CD4-positive, alpha-beta T cell treated with Interleukin-6 at 100 ng/mL for 8 hours (primary cell): ENCODE measurements around the gene SLC44A4.
"Not testable (repeated sequence)": the region's sequence is repeated elsewhere in the genome, so short reads cannot be mapped to it uniquely, and the experiment has no call there.

Source experiments
- DNase-seq: peaks from one replicate; pipeline ENCODE4 v3.0.0-alpha.2; 2020; ENCODE audit warnings: mixed read lengths, low spot score

SLC44A4 gene

GRCh38 chr6:31879901-31880300 lies 1.1 kb upstream of the SLC44A4 start:
- no peak for DNase-seq

DNA sequence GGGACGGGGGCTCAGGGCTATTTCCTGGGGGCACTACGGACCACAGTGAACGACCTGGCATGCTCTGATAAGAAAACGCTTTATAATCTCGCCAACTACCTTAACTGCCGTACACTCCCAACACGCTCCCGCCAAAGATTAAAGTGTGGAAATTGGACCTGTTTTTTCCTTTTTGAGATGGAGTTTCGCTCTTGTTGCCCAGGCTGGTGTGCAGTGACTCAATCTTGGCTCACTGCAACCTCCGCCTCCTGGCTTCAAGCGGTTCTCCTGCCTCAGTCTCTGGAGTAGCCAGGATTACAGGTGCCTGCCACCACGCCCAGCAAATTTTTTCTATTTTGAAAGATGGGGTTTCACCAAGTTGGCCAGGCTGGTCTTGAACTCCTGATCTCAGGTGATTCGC lies 346 bp upstream of the SLC44A4 start:
- DNase-seq, result no peak

DNA sequence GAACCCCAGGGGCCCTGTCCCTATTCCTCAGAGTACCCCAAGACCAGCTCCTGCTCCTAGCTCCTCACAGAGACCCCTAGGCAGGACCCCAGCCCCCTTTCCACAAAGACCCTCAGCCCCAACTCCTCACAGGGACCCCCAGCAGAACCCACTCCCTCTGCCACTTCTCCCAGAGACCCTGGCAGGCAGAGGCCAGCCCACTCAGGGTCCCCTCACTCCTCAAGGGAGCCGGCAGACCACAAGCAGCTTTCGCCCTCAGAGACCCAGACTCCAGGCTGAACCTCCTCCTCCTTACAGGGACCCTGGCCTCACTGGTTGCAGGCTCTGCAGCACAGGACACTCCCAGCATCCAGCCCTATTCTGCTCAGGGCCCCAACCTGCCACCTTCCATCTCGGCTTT lies 575 bp downstream of the SLC44A4 start:
- no peak for DNase-seq

DNA sequence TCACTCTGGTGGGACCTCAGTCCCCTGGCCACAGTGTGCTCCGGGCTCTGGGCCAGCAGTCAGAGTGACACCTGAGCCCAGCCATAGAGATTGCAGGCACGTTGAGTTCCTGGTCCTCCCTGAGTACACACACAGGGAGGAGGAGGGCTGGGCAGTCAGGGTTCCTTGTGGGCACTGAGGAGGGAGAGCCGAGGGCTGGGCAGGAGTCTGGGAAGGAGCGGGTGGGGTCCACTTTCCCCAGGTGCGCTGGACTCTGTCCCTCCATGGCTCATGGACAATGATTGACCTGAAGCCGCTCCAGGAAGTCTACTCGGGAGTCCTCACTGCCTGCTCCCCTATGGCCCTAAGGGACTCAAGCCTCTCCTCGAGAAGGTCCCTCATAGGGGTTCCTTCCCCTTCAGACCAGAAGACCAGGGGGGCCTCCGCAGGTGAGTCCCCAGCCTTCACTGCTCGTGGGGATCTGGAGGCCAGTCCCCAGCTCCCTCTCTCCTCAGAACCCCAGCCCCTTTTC lies 1.1 kb downstream of the SLC44A4 start:
- no peak for DNase-seq

DNA sequence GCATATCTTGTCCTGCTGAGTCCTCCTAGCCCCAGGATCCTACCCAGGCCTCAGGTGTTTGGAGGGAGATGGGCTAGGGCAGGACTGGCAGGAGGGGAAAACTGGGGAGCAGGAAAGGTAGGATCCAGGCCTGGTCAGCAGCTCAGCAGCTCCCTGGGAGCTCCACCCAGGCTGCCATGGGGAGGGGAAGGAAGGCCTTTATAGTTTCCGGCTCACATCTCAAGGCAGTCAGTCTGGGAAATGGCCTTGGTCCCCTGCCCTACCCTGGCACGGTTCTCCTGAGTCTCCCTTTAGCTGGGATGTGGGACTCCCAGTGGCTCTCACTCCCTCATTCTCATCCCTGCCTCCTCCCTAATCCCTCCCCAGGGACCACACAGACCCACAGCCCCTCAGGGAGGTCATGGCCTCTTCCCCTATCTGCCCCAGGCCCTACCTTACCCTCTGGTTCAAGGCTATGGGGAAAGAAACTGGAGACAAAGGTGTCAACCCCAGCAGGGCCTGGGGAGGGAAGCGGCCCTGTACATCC lies 1.6 kb downstream of the SLC44A4 start:
- DNase-seq, result no peak

DNA sequence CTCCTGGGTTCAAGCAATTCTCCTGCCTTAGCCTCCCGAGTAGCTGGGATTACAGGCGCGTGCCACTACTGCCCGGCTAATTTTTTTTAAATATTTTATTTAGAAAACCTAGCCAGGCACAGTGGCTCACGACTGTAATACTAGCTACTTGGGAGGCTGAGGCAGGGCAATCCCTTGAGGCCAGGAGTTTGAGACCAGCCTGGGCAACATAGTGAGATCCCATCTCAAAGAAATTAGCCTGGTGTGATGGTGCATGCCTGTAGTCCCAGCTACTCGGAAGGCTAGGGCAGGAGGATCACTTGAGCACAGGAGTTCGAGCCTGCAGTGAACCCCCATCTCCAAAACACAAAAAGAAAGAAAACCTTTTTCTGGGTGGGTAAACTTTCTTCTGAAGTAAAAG lies 2.4 kb downstream of the SLC44A4 start:
- DNase-seq, result no peak

DNA sequence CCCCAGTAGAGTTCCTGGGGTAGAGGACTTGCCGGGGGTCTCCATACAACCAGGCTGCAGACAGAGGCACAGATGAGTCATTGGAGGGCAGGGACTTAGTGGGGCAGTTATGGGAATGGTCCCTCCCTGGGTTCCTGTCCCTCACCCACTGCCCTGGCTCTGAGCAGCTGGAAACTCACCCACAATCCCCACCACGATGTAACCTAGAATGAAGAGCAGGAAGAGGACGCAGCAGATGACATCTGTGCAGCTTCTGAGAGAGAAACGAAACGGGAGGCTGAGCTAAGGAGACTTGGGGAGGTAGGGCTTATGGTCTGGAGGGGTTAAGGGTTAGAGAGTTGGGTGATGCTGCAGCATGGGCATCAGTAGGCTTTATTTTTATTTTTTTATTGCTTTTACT lies 2.9 kb downstream of the SLC44A4 start:
- no peak for DNase-seq

- DNase-seq, result no peak
Observed at GRCh38 chr6:31874836-31875572, 3.8 kb downstream of the SLC44A4 start.

DNA sequence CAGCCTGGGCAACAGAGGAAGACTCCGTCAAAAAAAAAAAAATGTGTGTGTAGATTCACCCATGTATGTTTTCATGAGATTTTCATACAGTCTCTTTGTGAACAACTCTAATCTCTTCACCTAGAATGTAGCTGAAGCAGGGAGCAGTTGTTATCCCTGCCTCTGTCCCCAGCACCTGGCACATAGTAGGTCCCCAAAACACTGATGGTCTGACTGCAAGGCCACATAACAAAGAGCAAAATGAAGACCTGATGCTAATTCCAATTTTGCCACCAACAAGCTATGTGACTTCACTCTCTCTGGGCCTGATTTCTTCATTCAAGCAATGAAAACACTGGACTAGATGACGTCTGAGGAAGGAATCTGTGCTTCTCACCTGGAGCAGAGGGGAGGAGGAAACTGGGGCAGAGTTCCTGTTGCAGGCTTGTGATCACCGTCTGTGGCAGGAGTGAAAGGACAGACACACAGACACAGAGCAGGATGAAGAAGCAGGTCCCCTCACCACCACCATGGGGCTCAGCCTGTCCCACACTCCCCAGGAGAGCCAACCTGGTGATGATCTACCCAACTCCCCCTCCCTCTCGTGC lies 4.6 kb downstream of the SLC44A4 start:
- DNase-seq, result no peak

DNA sequence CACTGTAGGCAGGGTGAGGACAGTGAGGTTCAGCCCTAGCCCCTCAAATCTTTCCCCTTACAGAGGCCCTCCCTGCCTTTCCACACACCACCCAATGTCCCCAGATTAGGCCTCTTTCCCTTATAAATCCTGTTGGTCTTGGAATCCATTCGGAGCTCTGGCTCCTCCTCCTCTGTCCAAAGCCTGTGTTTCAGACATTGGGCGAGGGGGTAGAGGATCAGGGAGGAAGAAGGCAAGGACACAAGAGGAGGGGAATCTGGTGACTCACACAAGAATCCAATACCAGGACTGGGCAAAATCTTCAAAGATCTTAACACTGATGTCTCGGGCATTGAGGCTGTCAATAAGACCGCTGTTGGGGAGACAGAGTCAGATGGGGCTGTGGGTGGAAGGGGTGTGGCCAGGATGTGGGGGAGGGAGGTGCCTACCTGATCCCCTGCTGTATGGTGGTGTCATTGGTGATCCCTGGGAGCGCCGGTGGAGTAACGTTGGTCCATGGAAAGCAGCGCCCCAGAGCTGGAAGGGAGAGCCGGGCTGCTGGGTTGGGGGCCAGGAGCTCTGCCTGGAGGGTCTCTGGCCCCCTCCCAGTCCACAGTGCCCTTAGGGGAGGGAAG lies 7.6 kb downstream of the SLC44A4 start:
- DNase-seq, result no peak

GRCh38 chr6:31870385-31870921 lies 8.3 kb downstream of the SLC44A4 start:
- DNase-seq, result no peak

GRCh38 chr6:31869343-31869742 lies 9.5 kb downstream of the SLC44A4 start:
- no peak for DNase-seq

GRCh38 chr6:31868658-31868971 lies 10.2 kb downstream of the SLC44A4 start:
- not testable (repeated sequence) for DNase-seq

DNA sequence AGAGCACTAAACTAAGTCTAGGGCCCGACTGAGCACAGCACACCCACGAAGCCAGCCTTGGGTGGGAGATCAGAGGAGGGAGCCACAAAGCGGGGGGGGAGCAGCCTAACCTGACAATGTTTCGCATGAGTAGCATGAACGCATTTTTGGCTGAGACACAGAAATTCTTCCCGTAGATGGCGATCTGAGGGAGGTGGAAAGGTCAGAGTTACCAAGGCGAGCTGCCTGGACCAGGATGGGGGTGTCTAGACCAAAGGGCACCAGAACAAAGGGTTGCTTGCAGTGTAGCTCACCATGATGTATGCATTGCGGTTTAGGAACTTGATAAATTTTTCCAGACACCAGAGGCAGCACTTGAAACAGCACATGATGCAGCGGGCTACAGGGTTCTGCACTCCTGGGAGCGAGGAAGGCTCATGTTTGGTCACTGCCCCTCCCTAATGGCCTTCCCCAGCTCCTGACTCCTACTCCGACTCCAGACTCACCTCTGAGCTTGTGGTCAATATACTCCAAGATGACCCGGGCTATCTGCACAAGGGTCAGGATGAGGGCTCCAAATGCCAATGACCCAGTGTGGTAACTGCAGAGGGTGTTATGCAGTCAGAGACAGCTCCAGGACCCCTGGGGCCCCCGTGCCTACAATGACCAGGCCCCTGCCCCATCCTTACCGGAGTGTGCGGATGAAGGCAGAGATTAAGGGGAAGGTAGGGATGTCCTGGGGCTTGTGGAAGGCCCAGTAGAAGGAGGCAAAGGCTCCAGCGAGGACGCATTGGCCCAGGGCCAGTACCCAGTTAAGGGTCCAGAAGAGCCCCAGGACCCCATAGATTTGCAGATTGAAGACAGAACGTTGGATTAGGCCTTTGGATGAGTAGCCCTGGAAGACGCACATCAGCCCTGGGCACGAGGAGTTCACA lies 13.3 kb downstream of the SLC44A4 start:
- no peak for DNase-seq

- DNase-seq, result no peak
Observed at GRCh38 chr6:31864818-31865204, 14.0 kb downstream of the SLC44A4 start.

GRCh38 chr6:31864123-31864562 lies 14.7 kb downstream of the SLC44A4 start:
- DNase-seq, result not testable (repeated sequence)

GRCh38 chr6:31862344-31863235 lies 16.2 kb downstream of the SLC44A4 start, which contains the start of gene NEU1:
Gene NEU1 (minus strand): TSS chr6:31862821. CDS start chr6:31862776, 45 bp downstream.
- peak; percentile 100 for DNase-seq

DNA sequence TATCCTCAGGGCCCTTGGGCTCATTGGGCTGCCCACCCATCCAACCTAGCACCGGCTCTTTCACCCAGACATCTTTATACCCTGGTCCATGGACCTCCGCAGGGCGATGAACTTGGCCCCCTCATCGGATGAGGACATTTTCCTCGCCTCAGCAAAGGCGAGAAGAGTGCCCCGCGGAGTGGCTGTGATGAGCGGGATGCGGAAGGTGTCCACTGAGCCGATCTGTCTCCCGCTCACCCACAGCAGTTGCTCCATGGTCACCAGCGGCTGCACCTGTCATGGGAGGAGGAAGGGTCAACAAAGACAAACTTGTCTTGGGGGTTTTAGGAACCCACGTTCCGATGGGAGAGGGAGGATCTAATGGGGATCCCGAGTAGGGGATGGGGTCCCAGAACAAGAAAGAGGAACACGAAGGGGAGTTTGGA lies 16.9 kb downstream of the SLC44A4 start:
- DNase-seq, result no peak

GRCh38 chr6:31861150-31861549 lies 17.6 kb downstream of the SLC44A4 start:
- DNase-seq, result no peak

DNA sequence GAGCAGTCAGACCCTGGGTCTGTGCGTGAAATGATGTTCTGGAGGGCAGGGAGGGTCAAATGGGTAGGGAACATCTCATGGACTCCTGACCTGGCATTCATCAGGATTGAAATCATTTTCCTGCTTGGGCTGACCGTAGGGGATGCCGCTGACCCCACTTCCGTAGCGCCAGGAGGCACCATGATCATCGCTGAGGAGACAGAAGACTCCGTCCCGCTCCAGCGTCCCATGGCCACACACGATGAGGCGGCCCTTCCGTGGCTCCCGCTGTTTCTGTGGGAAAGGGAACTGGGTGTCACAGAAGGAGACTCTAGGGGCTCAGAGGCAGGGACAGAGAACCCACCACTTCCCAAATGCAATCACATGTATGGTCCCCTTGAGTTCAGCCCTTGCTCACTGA lies 18.4 kb downstream of the SLC44A4 start:
- DNase-seq, result no peak

DNA sequence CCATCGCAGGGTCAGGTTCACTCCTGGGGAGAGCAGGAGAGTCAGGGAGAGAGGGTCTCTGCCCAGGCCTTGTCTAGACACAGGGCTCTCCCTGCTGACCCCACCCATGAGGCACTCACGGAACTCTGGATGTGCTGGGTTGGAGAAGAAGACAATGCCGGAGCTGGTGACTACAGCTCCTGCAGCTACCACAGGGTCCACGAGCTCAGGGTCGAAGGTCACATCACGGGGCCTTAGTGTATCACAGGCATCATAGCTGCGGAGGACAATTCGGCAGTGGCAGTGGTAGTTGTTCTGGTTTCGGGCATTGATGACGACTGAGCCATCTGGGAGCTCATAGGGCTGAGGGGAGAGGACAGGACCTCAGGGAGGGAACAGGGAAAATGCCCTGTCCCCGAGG lies 18.9 kb downstream of the SLC44A4 start:
- no peak for DNase-seq
